PC-3 (cell line): Measurements from ENCODE around the gene DHRS4.
"Not testable (repeated sequence)": the region's sequence is repeated elsewhere in the genome, so short reads cannot be mapped to it uniquely, and the experiment has no call there.

ENCODE experiments used
- CTCF ChIP-seq: fragments of 300-600 bp; sonication (generic); conservative IDR thresholded peaks from 2 replicates; pipeline ENCODE4 v1.5.1; 2017; ENCODE audit warnings: antibody characterized with exemption, low read depth, mild to moderate bottlenecking, low read length
- EZH2 ChIP-seq: fragments of 300-600 bp; sonication (generic); IDR thresholded peaks from one replicate; pipeline ENCODE4 v1.6.1; 2017; ENCODE audit warnings: antibody characterized with exemption, mild to moderate bottlenecking, low read length; ENCODE audit not compliant: unreplicated experiment
- EZH2phosphoT487 ChIP-seq: fragments of 300-600 bp; sonication (generic); IDR thresholded peaks from 2 replicates; pipeline ENCODE4 v1.6.1; 2018; ENCODE audit warnings: mild to moderate bottlenecking, antibody characterized with exemption, low read length, borderline replicate concordance

DNA sequence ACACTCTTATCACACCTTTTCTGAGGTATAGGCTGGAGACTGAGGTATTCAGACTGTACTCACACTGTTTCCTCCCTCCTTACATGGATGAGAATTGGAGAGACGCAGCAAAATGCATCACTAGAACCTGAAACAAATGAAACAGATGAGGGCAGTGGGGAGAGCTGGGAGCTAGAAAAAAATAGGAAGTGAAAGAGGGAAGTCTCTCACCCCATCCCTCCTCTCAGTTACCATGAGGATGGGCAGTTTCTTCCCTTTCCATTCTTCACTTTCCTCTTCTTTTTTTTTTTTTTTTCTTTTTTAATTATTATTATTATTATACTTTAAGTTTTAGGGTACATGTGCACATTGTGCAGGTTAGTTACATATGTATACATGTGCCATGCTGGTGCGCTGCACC, 48.1 kb downstream of the DHRS4 start:
- not testable (repeated sequence) for TF ChIP-seq CTCF, EZH2phosphoT487, EZH2
